ENCODE results near the gene VIPR1. TPM values are rescaled to one million over a fixed set of nuclear protein-coding genes. Genes with fewer than 3 reads are reported as not detected.

VIPR1 gene
- total RNA-seq, 1 experiment from 2014 or later = 0.28 TPM

DNA sequence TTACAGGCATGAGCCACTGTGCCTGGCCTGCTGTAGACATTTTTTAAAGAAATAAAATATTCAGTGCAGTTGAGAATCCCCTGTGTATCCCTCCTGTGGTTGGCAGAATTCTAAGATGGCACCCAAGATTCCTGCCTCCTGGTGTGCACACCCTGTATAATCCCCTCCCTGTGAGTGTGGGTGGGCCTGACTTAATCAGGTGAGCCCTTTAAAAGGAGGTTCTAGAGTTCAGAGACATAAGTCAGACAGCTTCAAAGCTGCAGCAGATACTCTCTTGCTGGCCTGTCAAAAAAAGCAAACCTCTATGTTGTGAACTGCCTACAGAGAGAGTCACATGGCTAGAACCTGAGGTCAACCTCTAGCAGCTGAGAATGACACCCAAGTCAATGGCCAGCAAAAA is 7.0 kb upstream of the VIPR1 start:
- intact Hi-C loops (cut with micrococcal nuclease) = no loop called here
- ChIA-PET POLR2A (no interaction called here), CTCF (interaction anchor here (0.6 to 1.4 kb wide), 4 partner anchors 10 to 336 kb away, joined by 3 read pairs; no protein-coding TSS in a partner anchor)
- Mint-ChIP-seq H3K4me3 (ENCODE audit: unreplicated experiment) (no peak overlapping the region), H3K4me1 (ENCODE audit: insufficient read depth, unreplicated experiment) (peaks cover 21% of the 10 kb centered on the region), H3K9me3 (ENCODE audit: unreplicated experiment) (no peaks in the 10 kb centered on the region), H3K27me3 (ENCODE audit: insufficient read depth, unreplicated experiment) (peaks cover 12% of the 10 kb centered on the region), H3K27ac (ENCODE audit: low read depth, unreplicated experiment) (no peak overlapping the region), H3K36me3 (ENCODE audit: insufficient read depth, unreplicated experiment) (no peaks in the 10 kb centered on the region)
- TF ChIP-seq, protein P1, sequence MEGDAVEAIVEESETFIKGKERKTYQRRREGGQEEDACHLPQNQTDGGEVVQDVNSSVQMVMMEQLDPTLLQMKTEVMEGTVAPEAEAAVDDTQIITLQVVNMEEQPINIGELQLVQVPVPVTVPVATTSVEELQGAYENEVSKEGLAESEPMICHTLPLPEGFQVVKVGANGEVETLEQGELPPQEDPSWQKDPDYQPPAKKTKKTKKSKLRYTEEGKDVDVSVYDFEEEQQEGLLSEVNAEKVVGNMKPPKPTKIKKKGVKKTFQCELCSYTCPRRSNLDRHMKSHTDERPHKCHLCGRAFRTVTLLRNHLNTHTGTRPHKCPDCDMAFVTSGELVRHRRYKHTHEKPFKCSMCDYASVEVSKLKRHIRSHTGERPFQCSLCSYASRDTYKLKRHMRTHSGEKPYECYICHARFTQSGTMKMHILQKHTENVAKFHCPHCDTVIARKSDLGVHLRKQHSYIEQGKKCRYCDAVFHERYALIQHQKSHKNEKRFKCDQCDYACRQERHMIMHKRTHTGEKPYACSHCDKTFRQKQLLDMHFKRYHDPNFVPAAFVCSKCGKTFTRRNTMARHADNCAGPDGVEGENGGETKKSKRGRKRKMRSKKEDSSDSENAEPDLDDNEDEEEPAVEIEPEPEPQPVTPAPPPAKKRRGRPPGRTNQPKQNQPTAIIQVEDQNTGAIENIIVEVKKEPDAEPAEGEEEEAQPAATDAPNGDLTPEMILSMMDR (IDR thresholded peaks at IDR 0.05; ENCODE audit: unreplicated experiment) = no peak
- no TSS peak for BruUV-seq (replicated peaks)
- no peak for DNase-seq (ENCODE audit: unreplicated experiment)

DNA sequence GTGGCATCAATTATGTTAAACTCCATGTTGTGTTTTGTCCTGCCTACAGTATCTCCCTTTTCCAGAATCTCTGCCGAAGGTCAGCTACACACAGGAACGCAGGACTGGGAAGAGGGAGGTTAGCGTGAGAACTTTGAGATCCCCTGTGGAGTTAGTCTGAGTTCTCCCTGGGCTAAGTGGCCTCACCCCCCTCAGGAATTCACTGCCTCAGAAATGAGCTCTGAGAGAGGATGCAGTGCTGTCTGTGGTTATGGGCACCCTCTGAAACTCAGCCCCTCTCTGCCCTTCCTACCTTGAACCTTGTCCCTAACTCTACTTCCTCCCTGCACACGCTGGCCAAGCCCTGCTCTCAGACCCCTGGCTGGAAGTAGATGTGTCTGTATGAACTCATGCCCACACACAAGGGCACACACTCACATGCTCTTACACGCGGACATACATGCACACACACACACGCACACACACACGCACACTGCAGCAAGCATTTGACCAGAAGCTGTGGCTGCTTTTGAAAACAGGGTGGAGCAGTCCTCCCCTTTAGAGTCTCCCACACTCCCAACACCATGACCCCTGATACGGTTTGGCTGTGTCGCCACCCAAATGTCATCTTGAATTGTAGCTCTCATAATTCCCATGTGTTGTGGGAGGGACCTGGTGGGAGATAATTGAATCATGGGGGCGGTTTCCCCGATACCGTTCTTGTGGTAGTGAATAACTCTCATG is 5.3 kb upstream of the VIPR1 start:
- CTCF ChIA-PET = interaction anchor here (0.8 kb wide), 1 partner anchor 249 kb away, joined by 3 read pairs; no protein-coding TSS in a partner anchor
- Mint-ChIP-seq H3K9me3 (ENCODE audit: unreplicated experiment) (no peaks in the 10 kb centered on the region), H3K36me3 (ENCODE audit: insufficient read depth, unreplicated experiment) (no peaks in the 10 kb centered on the region), H3K4me1 (ENCODE audit: insufficient read depth, unreplicated experiment) (peaks cover 21% of the 10 kb centered on the region), H3K4me3 (ENCODE audit: unreplicated experiment) (no peak overlapping the region), H3K27me3 (ENCODE audit: insufficient read depth, unreplicated experiment) (peaks cover 23% of the 10 kb centered on the region), H3K27ac (ENCODE audit: low read depth, unreplicated experiment) (peak overlapping the region; percentile 42)
- intact Hi-C loops (cut with micrococcal nuclease) = no loop called here
- POLR2A ChIA-PET = no interaction called here
- peak; percentile 47 for DNase-seq (ENCODE audit: unreplicated experiment)
- TF ChIP-seq, protein P1 (IDR thresholded peaks at IDR 0.05; ENCODE audit: unreplicated experiment) = no peak
- no TSS peak for BruUV-seq (replicated peaks)

DNA sequence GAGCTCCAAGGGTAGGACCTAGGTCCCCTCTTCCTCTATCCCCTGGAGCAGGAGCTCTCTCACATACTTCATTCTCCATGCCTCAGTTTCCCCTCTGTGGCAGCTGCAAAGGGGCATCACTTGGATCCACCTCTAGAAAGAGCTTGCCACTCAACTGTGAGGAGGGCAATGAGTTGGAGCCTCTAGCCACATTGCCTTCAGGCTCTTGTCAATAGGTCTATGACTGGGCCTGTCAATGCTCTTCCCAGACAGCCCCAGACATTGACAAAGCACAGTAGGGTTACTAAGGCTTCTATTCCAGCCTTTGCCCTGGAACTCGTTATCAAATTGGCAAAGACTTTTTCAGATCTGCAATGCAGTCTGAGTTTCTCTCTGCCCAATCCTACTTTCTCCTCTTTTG is 4.4 kb upstream of the VIPR1 start:
- no peak for DNase-seq (ENCODE audit: unreplicated experiment)
- CTCF ChIA-PET = interaction anchor here (0.6 kb wide), 2 partner anchors 234 to 368 kb away, joined by 3 to 4 read pairs; no protein-coding TSS in a partner anchor
- intact Hi-C loops (cut with micrococcal nuclease) = loop anchor here (1.0 kb wide), 1 partner anchor 46 kb away; no protein-coding TSS in a partner anchor
- no TSS peak for BruUV-seq (replicated peaks)
- H3K36me3 Mint-ChIP-seq (ENCODE audit: insufficient read depth, unreplicated experiment) = no peaks in the 10 kb centered on the region
- peaks cover 23% of the 10 kb centered on the region for H3K27me3 Mint-ChIP-seq (ENCODE audit: insufficient read depth, unreplicated experiment)
- H3K9me3 Mint-ChIP-seq (ENCODE audit: unreplicated experiment) = no peaks in the 10 kb centered on the region
- H3K27ac Mint-ChIP-seq (ENCODE audit: low read depth, unreplicated experiment) = no peak overlapping the region
- TF ChIP-seq, protein P1 (IDR thresholded peaks at IDR 0.05; ENCODE audit: unreplicated experiment) = no peak
- POLR2A ChIA-PET = interaction anchor here (1.0 kb wide), 1 partner anchor 14 kb away, joined by 3 read pairs; no protein-coding TSS in a partner anchor
- H3K4me1 Mint-ChIP-seq (ENCODE audit: insufficient read depth, unreplicated experiment) = peaks cover 21% of the 10 kb centered on the region
- H3K4me3 Mint-ChIP-seq (ENCODE audit: unreplicated experiment) = no peak overlapping the region

DNA sequence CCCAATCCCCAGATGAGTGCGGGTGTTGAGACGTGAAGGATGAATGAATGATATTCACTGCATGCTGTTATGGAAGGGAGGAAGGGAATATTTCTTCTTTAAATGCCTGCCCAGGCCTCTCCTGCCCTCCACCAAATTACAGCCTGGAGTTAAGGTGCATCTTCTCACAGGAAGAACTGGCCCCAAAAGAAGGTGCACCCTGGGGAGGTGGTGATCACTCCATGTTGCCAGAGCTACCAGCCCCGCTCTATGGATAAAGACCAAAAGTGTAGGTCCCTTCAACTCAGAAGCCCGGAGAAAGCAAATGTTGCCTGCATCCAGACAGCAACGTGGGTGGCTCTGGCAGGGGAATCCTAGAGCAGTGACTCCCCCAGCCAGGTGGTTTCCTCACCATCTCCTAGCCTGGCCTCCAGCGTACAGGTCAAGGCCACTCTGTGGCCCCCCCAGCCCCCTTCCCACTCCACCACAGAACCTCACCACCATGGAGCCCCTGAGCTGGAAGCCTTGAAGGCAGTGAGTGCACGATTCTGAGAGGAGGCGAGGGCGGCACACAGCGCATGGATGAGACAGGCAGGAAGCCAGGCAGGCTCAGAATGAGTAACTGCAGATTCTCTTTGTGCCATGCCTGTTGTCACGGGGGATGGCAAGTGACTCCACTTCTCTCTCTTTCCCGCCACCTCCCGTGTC is 3.5 kb upstream of the VIPR1 start:
- intact Hi-C loops (cut with micrococcal nuclease) = loop anchor here (1.0 kb wide), 1 partner anchor 47 kb away; no protein-coding TSS in a partner anchor
- no TSS peak for BruUV-seq (replicated peaks)
- peaks cover 23% of the 10 kb centered on the region for H3K27me3 Mint-ChIP-seq (ENCODE audit: insufficient read depth, unreplicated experiment)
- H3K4me3 Mint-ChIP-seq (ENCODE audit: unreplicated experiment) = no peak overlapping the region
- no peak overlapping the region for H3K27ac Mint-ChIP-seq (ENCODE audit: low read depth, unreplicated experiment)
- ChIA-PET CTCF (interaction anchor here (0.6 kb wide), 1 partner anchor 41 kb away, joined by 4 read pairs; no protein-coding TSS in a partner anchor), POLR2A (interaction anchor here (1.0 kb wide), 1 partner anchor 15 kb away, joined by 3 read pairs; no protein-coding TSS in a partner anchor)
- peaks cover 21% of the 10 kb centered on the region for H3K4me1 Mint-ChIP-seq (ENCODE audit: insufficient read depth, unreplicated experiment)
- no peak for DNase-seq (ENCODE audit: unreplicated experiment)
- H3K9me3 Mint-ChIP-seq (ENCODE audit: unreplicated experiment) = no peaks in the 10 kb centered on the region
- no peaks in the 10 kb centered on the region for H3K36me3 Mint-ChIP-seq (ENCODE audit: insufficient read depth, unreplicated experiment)
- TF ChIP-seq, protein P1 (IDR thresholded peaks at IDR 0.05; ENCODE audit: unreplicated experiment) = no peak

Data from MCF 10A (cell line).